Suprapubic skin (tissue), 4 donors: ENCODE data around the gene RSPO1.

ENCODE experiments used
- CTCF ChIP-seq, 2 donors: fragments of 200-600 bp in 1 of 2; fragments of 450-650 bp in 1 of 2; sonication (generic) in 1 of 2; IDR thresholded peaks; one replicate each; pipeline ENCODE4 v1.5.1; 2016 to 2019; ENCODE audit warnings: antibody characterized with exemption in 2 of 2, mild to moderate bottlenecking in 1 of 2, moderate library complexity in 1 of 2
- EP300 ChIP-seq: sonication (generic); formaldehyde crosslinking; IDR thresholded peaks from one replicate; pipeline ENCODE4 v1.6.1; 2017; ENCODE audit warnings: antibody characterized with exemption
- POLR2A ChIP-seq, 2 donors: fragments of 450-650 bp; IDR thresholded peaks; one replicate each; pipeline ENCODE4 v1.6.1; 2017; ENCODE audit warnings: antibody characterized with exemption in 2 of 2, mild to moderate bottlenecking in 2 of 2, moderate library complexity in 2 of 2
- POLR2AphosphoS5 ChIP-seq, 3 donors: sonication (generic); formaldehyde crosslinking; IDR thresholded peaks; one replicate each; pipeline ENCODE4 v1.6.1; 2017; ENCODE audit warnings: antibody characterized with exemption in 3 of 3

- TF ChIP-seq CTCF (IDR thresholded peaks at IDR 0.05) (no peak), POLR2AphosphoS5 (IDR thresholded peaks at IDR 0.05) (no peak), POLR2A (IDR thresholded peaks at IDR 0.05) (no peak), EP300 (no peak)
Observed at GRCh38 chr1:37655274-37655673, 20.6 kb upstream of the RSPO1 start.
